Colonic mucosa (tissue), 4 donors: ENCODE measurements around the gene MAMSTR. TPM values are rescaled to one million over a fixed set of nuclear protein-coding genes. Genes with fewer than 3 reads are reported as not detected.
"Not testable (repeated sequence)": the region's sequence is repeated elsewhere in the genome, so short reads cannot be mapped to it uniquely, and the experiment has no call there.

Source experiments
- DNase-seq: peaks from one replicate; pipeline ENCODE4 v3.0.0-alpha.2; 2020
- H3K27ac ChIP-seq: fragments of 200-600 bp; one replicate; pipeline ENCODE4 v1.8.0; 2021
- H3K27me3 ChIP-seq: fragments of 200-600 bp; one replicate; pipeline ENCODE4 v1.8.0; 2021
- H3K36me3 ChIP-seq: fragments of 200-600 bp; one replicate; pipeline ENCODE4 v1.8.0; 2021
- H3K4me1 ChIP-seq: fragments of 200-600 bp; one replicate; pipeline ENCODE4 v1.8.0; 2021; ENCODE audit warnings: mild to moderate bottlenecking
- H3K4me3 ChIP-seq: fragments of 200-600 bp; one replicate; pipeline ENCODE4 v1.8.0; 2021
- H3K9ac ChIP-seq, 2 donors: one replicate each; pipeline ENCODE4 v1.7.0; 2013; ENCODE audit warnings: control low read depth in 2 of 2, low read depth in 2 of 2, low read length in 2 of 2
- H3K9me3 ChIP-seq: fragments of 200-600 bp; one replicate; pipeline ENCODE4 v1.8.0; 2021
- intact Hi-C: fragments of 100-400 bp; cut with DNase I; formaldehyde crosslinking; loops from one replicate; pipeline ENCODE4 v1.14.1; 2022
- total RNA-seq, 2 donors: library from RNA; stranded (reverse); fragmentation: NEBNext Ultra II Directional in 1 of 2; extraction: Animal tissue kit (Norgen Biotek cat#: 25700) in 1 of 2; gene quantifications; one replicate each; pipeline ENCODE4 v1.2.1, GENCODE V29; 2021
- TF ChIP-seq, protein P1 (sequence below): fragments of 200-600 bp; IDR thresholded peaks from one replicate; pipeline ENCODE4 v1.8.0; 2022; ENCODE audit warnings: antibody characterized with exemption, mild to moderate bottlenecking
- donor health status: healthy.
- donor health status: DM: no; HTN: no; CAD: no.
- donor health status: DM: no; HTN: no; CAD: no.

The MAMSTR gene
- total RNA-seq, 2 donors from 2014 or later: 0.35 to 1.2 TPM

DNA sequence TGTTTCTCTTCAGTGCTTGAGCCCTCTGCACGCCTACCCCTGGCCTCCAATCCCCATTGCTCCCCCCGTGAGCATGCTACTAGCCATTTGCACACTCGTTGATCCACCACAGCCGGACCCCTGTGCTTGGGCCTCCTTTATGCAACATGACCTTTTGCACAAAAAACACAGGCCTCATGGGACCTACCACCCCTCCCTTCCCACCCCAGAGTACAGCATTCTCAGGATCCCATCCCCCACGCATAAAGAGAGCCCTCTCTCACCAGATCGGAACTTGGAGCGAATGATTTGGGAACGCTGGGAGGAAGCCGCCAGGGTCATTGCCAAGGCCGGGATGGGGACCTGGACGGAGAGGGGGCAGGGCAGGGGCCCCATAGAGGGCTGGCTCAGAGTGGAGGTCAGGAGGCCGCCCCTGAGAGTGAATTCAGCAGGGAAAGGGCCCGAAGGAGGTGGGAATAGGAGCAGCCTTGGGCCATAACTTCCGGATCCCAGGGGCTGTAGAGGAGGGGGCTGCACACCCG lies 754 bp downstream of the MAMSTR start:
- no peak overlapping the region for H3K4me3 ChIP-seq
- H3K27me3 ChIP-seq: no peaks in the 10 kb centered on the region
- DNase-seq: no peak
- H3K9me3 ChIP-seq: no peaks in the 10 kb centered on the region
- no peaks in the 10 kb centered on the region for H3K36me3 ChIP-seq
- H3K27ac ChIP-seq: no peak overlapping the region
- intact Hi-C loops: no loop called here
- H3K9ac ChIP-seq: no peak overlapping the region
- H3K4me1 ChIP-seq: peaks cover 9% of the 10 kb centered on the region
- TF ChIP-seq, protein P1, sequence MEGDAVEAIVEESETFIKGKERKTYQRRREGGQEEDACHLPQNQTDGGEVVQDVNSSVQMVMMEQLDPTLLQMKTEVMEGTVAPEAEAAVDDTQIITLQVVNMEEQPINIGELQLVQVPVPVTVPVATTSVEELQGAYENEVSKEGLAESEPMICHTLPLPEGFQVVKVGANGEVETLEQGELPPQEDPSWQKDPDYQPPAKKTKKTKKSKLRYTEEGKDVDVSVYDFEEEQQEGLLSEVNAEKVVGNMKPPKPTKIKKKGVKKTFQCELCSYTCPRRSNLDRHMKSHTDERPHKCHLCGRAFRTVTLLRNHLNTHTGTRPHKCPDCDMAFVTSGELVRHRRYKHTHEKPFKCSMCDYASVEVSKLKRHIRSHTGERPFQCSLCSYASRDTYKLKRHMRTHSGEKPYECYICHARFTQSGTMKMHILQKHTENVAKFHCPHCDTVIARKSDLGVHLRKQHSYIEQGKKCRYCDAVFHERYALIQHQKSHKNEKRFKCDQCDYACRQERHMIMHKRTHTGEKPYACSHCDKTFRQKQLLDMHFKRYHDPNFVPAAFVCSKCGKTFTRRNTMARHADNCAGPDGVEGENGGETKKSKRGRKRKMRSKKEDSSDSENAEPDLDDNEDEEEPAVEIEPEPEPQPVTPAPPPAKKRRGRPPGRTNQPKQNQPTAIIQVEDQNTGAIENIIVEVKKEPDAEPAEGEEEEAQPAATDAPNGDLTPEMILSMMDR: no peak

DNA sequence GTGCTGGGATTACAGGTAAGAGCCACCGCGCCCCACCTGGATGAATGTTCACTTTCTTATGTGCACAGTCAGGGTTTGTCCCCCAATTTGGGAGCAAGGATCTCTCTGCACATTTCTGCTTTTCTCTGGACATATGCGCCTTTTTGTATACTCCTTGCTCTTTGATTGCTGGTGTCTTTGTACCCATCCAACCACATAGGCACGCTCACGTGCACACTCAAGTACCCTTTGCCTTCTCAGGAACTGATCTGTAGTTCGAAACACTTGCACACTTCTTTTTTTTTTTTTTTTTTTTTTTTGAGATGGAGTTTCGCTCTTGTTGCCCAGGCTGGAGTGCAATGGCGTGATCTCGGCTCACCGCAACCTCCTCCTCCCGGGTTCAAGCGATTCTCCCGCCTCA lies 1.4 kb downstream of the MAMSTR start:
- DNase-seq, H3K9ac ChIP-seq, H3K4me3 ChIP-seq, intact Hi-C loops, H3K27ac ChIP-seq, H3K9me3 ChIP-seq, H3K27me3 ChIP-seq, H3K36me3 ChIP-seq: not testable (repeated sequence)
- H3K4me1 ChIP-seq: peaks cover 14% of the 10 kb centered on the region

DNA sequence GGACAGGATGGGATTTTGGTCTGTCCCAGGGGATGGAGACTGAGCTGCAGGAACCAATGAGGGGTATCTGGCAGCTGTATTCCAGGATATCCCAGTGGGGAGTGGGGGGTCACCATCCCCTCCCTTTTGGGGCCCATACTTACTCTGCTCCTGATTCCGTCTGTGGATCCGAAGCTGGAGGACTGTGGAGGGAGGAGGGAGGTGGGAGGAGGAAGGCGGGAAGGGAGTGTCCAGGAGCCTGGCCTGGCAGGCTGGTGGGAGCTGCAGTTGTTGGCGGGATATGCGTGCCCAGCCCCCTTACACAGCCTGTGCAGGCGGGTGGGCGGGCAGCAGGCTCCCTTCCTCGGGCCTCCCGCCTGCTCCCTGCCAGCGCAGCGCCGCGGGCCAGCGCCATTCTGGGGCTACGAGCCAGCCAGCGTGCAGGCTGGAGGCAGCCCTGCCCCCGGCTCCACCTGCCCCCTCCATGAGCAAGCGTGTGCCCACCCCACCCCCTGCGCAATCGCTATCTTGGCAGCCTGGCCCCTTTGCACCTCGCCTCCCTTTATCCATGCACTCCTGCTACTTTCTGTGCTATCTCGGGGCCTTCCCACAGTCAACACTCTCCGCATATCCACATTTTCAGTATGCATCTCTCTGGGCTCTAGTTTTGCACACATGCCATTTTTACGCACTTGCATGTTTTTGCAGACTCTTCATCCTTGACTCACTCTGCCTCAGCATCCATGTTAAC lies 2.8 kb downstream of the MAMSTR start:
- TF ChIP-seq, protein P1: no peak
- Histone ChIP-seq H3K27me3 (no peaks in the 10 kb centered on the region), H3K4me1 (peaks cover 15% of the 10 kb centered on the region), H3K9me3 (no peaks in the 10 kb centered on the region), H3K4me3 (no peak overlapping the region), H3K36me3 (no peaks in the 10 kb centered on the region), H3K9ac (peak overlapping the region; percentile 0 to 40), H3K27ac (peak overlapping the region; percentile 8)
- intact Hi-C loops: no loop called here
- peak; percentile 64 for DNase-seq

DNA sequence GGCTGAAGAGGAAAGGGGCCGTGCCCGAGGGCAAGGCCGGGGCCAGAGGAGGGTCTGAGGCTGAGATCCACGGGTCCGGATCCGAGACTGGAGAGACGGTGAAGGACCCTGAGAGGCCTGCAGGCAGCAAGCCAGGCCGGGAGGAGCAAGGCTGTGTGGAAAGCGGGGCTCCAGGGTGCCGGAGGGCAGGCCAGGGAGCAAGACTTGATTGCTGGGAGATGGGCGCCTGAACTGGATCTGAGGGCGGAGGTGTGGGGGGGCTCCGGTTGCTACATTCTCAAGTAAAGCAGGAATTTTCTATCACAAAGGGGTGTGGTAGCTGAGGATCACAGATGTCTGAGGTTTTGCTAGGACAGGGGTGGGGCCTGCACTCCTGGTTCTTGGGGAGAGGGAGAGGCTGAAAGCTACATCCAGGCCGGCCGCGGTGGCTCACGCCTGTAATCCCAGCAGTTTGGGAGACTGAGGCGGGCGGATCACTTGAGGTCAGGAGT lies 3.8 kb downstream of the MAMSTR start:
- H3K4me1 ChIP-seq: peaks cover 15% of the 10 kb centered on the region
- intact Hi-C loops: no loop called here
- no peaks in the 10 kb centered on the region for H3K36me3 ChIP-seq
- H3K27me3 ChIP-seq: no peaks in the 10 kb centered on the region
- TF ChIP-seq, protein P1: no peak
- H3K9me3 ChIP-seq: no peaks in the 10 kb centered on the region
- H3K9ac ChIP-seq: peak overlapping the region; percentile 30 to 96
- no peak overlapping the region for H3K4me3 ChIP-seq
- H3K27ac ChIP-seq: peak overlapping the region; percentile 8
- DNase-seq: peak; percentile 59

DNA sequence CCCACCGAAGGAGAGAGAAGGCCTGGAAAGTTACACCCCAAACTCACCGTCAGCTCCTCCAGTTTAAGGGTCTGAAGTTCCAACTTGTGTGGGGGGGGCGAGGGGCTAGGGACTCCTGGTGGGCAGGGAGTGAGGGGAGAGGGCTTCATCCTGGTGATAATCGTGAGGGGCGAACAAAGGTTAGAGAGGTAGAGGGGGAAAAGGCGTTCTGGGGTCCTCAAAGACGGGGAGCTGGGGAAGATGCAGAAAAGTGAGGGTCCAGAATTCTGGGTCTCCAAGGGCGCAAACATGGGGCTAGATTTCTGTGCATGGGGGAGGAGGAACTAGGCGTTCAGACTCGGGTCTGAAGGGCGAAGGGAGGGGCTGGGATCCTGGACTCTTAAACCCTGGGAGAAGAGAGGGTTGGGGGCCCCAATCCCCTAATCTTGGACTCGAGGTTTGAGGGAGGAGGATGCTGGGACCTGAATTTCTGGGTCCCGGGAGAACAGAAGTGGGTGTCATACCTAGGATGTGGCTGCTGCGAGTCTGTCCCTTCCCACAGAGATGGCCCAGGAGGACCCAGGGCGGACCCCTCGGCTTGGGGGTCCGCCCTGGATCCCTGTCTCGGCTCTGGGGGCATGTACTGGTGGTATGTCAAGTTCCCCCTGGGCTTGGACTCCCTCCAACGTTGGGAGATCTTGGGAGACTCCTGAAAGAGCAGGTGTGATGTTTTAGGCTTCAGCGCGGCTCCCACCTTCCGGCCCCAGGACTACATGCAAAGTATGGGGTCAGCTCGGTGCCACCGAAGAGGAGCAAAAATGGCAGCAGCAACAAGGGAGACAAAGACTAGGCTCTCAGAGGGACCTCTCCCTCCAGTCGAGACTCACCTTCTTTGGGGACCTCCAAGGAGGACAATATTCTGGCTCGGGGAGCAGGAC lies 4.5 kb downstream of the MAMSTR start:
- Histone ChIP-seq H3K9me3 (no peaks in the 10 kb centered on the region), H3K27ac (peak overlapping the region; percentile 58), H3K27me3 (no peaks in the 10 kb centered on the region), H3K4me1 (peaks cover 15% of the 10 kb centered on the region), H3K36me3 (no peaks in the 10 kb centered on the region), H3K9ac (peak overlapping the region; percentile 54 to 96), H3K4me3 (peak overlapping the region; percentile 32)
- TF ChIP-seq, protein P1: no peak
- peak; percentile 62 for DNase-seq
- intact Hi-C loops: no loop called here
